Adipocyte (in vitro differentiated cells): Measurements from ENCODE around the gene PCDHA1.
"Not testable (repeated sequence)": the region's sequence is repeated elsewhere in the genome, so short reads cannot be mapped to it uniquely, and the experiment has no call there.

ENCODE experiments used
- DNase-seq: peaks from one replicate; pipeline ENCODE4 v3.0.0-alpha.2; 2015; ENCODE audit warnings: low read depth
- H3K27me3 ChIP-seq: replicated peaks from 2 replicates; pipeline ENCODE4 v1.7.0; 2013; ENCODE audit warnings: mild to moderate bottlenecking, low read length, moderate library complexity; ENCODE audit not compliant: control insufficient read depth, insufficient read depth
- H3K36me3 ChIP-seq: 2 replicates; pipeline ENCODE4 v1.7.0; 2013; ENCODE audit warnings: low read length, mild to moderate bottlenecking, moderate library complexity; ENCODE audit not compliant: control insufficient read depth, insufficient read depth, severe bottlenecking
- H3K4me1 ChIP-seq: 2 replicates; pipeline ENCODE4 v1.7.0; 2013; ENCODE audit warnings: mild to moderate bottlenecking, low read length, moderate library complexity; ENCODE audit not compliant: control insufficient read depth, insufficient read depth
- H3K4me3 ChIP-seq: 2 replicates; pipeline ENCODE4 v1.7.0; 2013; ENCODE audit warnings: mild to moderate bottlenecking, low read length, moderate library complexity
- H3K9ac ChIP-seq: 2 replicates; pipeline ENCODE4 v1.7.0; 2013; ENCODE audit warnings: mild to moderate bottlenecking, low read length, moderate library complexity
- H3K9me3 ChIP-seq: 2 replicates; pipeline ENCODE4 v1.7.0; 2013; ENCODE audit warnings: mild to moderate bottlenecking, low read length, moderate library complexity; ENCODE audit not compliant: control insufficient read depth

PCDHA1 gene

GRCh38 chr5:140840978-140841962 lies 55.3 kb downstream of the PCDHA1 start, which contains the start of gene PCDHA8:
Gene PCDHA8, plus strand, starts transcription at chr5:140841187. Its CDS starts 135 bp downstream, at chr5:140841322.
- peak; percentile 4 for DNase-seq
- Histone ChIP-seq H3K9ac (no peak within 1 kb of the TSS), H3K27me3 (no peaks in the 10 kb centered on the region), H3K9me3 (peaks cover 4% of the 10 kb centered on the region), H3K4me1 (no peaks in the 10 kb centered on the region), H3K4me3 (no peak within 1 kb of the TSS), H3K36me3 (no peaks in the 10 kb centered on the region)

- DNase-seq, result no peak
Measured at GRCh38 chr5:140842798-140843733, 57.1 kb downstream of the PCDHA1 start.

GRCh38 chr5:140848139-140849102 lies 62.5 kb downstream of the PCDHA1 start, which contains the start of gene PCDHA9:
Gene PCDHA9, plus strand, starts transcription at chr5:140848382. Its CDS starts 114 bp downstream, at chr5:140848496.
- H3K4me1 ChIP-seq, H3K9ac ChIP-seq, H3K9me3 ChIP-seq, H3K27me3 ChIP-seq, H3K4me3 ChIP-seq, DNase-seq, H3K36me3 ChIP-seq: not testable (repeated sequence)

More at GRCh38 chr5:140842798-140843733, 57.1 kb downstream of the PCDHA1 start:
- Histone ChIP-seq H3K27me3 (no peaks in the 10 kb centered on the region), H3K4me1 (no peaks in the 10 kb centered on the region), H3K9ac (no peak overlapping the region), H3K36me3 (no peaks in the 10 kb centered on the region), H3K9me3 (peaks cover 6% of the 10 kb centered on the region), H3K4me3 (no peak overlapping the region)

- not testable (repeated sequence) for DNase-seq, H3K27me3 ChIP-seq
Measured at GRCh38 chr5:140849831-140850634, 64.1 kb downstream of the PCDHA1 start.

GRCh38 chr5:140855772-140856674 lies 70.1 kb downstream of the PCDHA1 start, which contains the start of gene PCDHA10:
Gene PCDHA10, plus strand, starts transcription at chr5:140855897. Its CDS starts 152 bp downstream, at chr5:140856049.
- no peak within 1 kb of the TSS for H3K9ac ChIP-seq
- no peaks in the 10 kb centered on the region for H3K4me1 ChIP-seq
- H3K27me3 ChIP-seq, result no peaks in the 10 kb centered on the region
- no peak for DNase-seq
- H3K9me3 ChIP-seq, result peaks cover 3% of the 10 kb centered on the region
- H3K36me3 ChIP-seq, result no peaks in the 10 kb centered on the region
- H3K4me3 ChIP-seq, result no peak within 1 kb of the TSS

More at GRCh38 chr5:140849831-140850634, 64.1 kb downstream of the PCDHA1 start:
- not testable (repeated sequence) for H3K9ac ChIP-seq, H3K9me3 ChIP-seq, H3K4me3 ChIP-seq, H3K4me1 ChIP-seq, H3K36me3 ChIP-seq

- H3K36me3 ChIP-seq, result no peaks in the 10 kb centered on the region
- no peak overlapping the region for H3K9ac ChIP-seq
- H3K4me1 ChIP-seq, result no peaks in the 10 kb centered on the region
- H3K9me3 ChIP-seq, result peaks cover 15% of the 10 kb centered on the region
- DNase-seq, result no peak
- no peaks in the 10 kb centered on the region for H3K27me3 ChIP-seq
- no peak overlapping the region for H3K4me3 ChIP-seq
Measured at GRCh38 chr5:140857177-140857986, 71.4 kb downstream of the PCDHA1 start.

GRCh38 chr5:140857987-140858240 lies 72.0 kb downstream of the PCDHA1 start:
- Histone ChIP-seq H3K36me3 (no peaks in the 10 kb centered on the region), H3K27me3 (no peaks in the 10 kb centered on the region), H3K4me1 (no peaks in the 10 kb centered on the region), H3K9ac (no peak overlapping the region), H3K9me3 (peaks cover 19% of the 10 kb centered on the region), H3K4me3 (no peak overlapping the region)
- no peak for DNase-seq

- H3K36me3 ChIP-seq, result no peaks in the 10 kb centered on the region
- H3K4me1 ChIP-seq, result no peaks in the 10 kb centered on the region
- peaks cover 29% of the 10 kb centered on the region for H3K9me3 ChIP-seq
- no peak for DNase-seq
- no peaks in the 10 kb centered on the region for H3K27me3 ChIP-seq
- H3K4me3 ChIP-seq, result no peak overlapping the region
- no peak overlapping the region for H3K9ac ChIP-seq
Measured at GRCh38 chr5:140862441-140863295, 76.7 kb downstream of the PCDHA1 start.
